ENCODE measurements around the gene MMRN2.

- no peak for TF ChIP-seq TAF1 (IDR thresholded peaks at IDR 0.05; ENCODE audit: low read depth)
- TF ChIP-seq RAD21 (IDR thresholded peaks at IDR 0.05; ENCODE audit: low read depth): no peak
- TF ChIP-seq, protein P1, sequence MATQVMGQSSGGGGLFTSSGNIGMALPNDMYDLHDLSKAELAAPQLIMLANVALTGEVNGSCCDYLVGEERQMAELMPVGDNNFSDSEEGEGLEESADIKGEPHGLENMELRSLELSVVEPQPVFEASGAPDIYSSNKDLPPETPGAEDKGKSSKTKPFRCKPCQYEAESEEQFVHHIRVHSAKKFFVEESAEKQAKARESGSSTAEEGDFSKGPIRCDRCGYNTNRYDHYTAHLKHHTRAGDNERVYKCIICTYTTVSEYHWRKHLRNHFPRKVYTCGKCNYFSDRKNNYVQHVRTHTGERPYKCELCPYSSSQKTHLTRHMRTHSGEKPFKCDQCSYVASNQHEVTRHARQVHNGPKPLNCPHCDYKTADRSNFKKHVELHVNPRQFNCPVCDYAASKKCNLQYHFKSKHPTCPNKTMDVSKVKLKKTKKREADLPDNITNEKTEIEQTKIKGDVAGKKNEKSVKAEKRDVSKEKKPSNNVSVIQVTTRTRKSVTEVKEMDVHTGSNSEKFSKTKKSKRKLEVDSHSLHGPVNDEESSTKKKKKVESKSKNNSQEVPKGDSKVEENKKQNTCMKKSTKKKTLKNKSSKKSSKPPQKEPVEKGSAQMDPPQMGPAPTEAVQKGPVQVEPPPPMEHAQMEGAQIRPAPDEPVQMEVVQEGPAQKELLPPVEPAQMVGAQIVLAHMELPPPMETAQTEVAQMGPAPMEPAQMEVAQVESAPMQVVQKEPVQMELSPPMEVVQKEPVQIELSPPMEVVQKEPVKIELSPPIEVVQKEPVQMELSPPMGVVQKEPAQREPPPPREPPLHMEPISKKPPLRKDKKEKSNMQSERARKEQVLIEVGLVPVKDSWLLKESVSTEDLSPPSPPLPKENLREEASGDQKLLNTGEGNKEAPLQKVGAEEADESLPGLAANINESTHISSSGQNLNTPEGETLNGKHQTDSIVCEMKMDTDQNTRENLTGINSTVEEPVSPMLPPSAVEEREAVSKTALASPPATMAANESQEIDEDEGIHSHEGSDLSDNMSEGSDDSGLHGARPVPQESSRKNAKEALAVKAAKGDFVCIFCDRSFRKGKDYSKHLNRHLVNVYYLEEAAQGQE (IDR thresholded peaks at IDR 0.05; ENCODE audit: low read depth): no peak
Measured at GRCh38 chr10:86929468-86930380, 27.7 kb downstream of the MMRN2 start.

Data from Ishikawa (cell line).